ENCODE data around the gene CAMSAP3. TPM values are rescaled to one million over a fixed set of nuclear protein-coding genes. Genes with fewer than 3 reads are reported as not detected.

CAMSAP3 gene
- polyA plus RNA-seq, 1 experiment = not detected

- H3K27ac ChIP-seq (ENCODE audit: low read depth, low read length) = no peak overlapping the region
- H3K9me3 ChIP-seq (ENCODE audit: control insufficient read depth, insufficient read depth, low read length) = no peaks in the 10 kb centered on the region
- no peak for DNase-seq (ENCODE audit: low read depth, low spot score)
- H3K4me3 ChIP-seq (ENCODE audit: low read depth, low read length) = no peak overlapping the region
- POLR2A ChIA-PET = no interaction called here
- H3K27me3 ChIP-seq (ENCODE audit: control insufficient read depth, insufficient read depth, low read length) = peaks cover 9% of the 10 kb centered on the region
- CTCF ChIA-PET = interaction anchor here (1.1 to 3.0 kb wide), 4 partner anchors 10 to 94 kb away, joined by 3 to 17 read pairs (median 6); partner anchors contain the start of gene TRAPPC5
- TF ChIP-seq, protein P1, sequence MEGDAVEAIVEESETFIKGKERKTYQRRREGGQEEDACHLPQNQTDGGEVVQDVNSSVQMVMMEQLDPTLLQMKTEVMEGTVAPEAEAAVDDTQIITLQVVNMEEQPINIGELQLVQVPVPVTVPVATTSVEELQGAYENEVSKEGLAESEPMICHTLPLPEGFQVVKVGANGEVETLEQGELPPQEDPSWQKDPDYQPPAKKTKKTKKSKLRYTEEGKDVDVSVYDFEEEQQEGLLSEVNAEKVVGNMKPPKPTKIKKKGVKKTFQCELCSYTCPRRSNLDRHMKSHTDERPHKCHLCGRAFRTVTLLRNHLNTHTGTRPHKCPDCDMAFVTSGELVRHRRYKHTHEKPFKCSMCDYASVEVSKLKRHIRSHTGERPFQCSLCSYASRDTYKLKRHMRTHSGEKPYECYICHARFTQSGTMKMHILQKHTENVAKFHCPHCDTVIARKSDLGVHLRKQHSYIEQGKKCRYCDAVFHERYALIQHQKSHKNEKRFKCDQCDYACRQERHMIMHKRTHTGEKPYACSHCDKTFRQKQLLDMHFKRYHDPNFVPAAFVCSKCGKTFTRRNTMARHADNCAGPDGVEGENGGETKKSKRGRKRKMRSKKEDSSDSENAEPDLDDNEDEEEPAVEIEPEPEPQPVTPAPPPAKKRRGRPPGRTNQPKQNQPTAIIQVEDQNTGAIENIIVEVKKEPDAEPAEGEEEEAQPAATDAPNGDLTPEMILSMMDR (IDR thresholded peaks at IDR 0.05; ENCODE audit: low read depth, low read length) = no peak
Measured at GRCh38 chr19:7661744-7662538, 66.3 kb downstream of the CAMSAP3 start.

GRCh38 chr19:7662657-7663056 lies 67.0 kb downstream of the CAMSAP3 start:
- ChIA-PET POLR2A (no interaction called here), CTCF (interaction anchor here (1.0 to 3.0 kb wide), 2 partner anchors 11 to 18 kb away, joined by 5 to 17 read pairs; partner anchors contain the start of gene TRAPPC5)
- Histone ChIP-seq H3K27ac (ENCODE audit: low read depth, low read length) (no peak overlapping the region), H3K27me3 (ENCODE audit: control insufficient read depth, insufficient read depth, low read length) (peaks cover 10% of the 10 kb centered on the region), H3K9me3 (ENCODE audit: control insufficient read depth, insufficient read depth, low read length) (no peaks in the 10 kb centered on the region), H3K4me3 (ENCODE audit: low read depth, low read length) (no peak overlapping the region)
- TF ChIP-seq, protein P1 (IDR thresholded peaks at IDR 0.05; ENCODE audit: low read depth, low read length) = no peak
- no peak for DNase-seq (ENCODE audit: low read depth, low spot score)

GRCh38 chr19:7663706-7664105 lies 68.0 kb downstream of the CAMSAP3 start:
- TF ChIP-seq, protein P1 (IDR thresholded peaks at IDR 0.05; ENCODE audit: low read depth, low read length) = no peak
- Histone ChIP-seq H3K9me3 (ENCODE audit: control insufficient read depth, insufficient read depth, low read length) (no peaks in the 10 kb centered on the region), H3K27me3 (ENCODE audit: control insufficient read depth, insufficient read depth, low read length) (peaks cover 8% of the 10 kb centered on the region), H3K4me3 (ENCODE audit: low read depth, low read length) (no peak overlapping the region), H3K27ac (ENCODE audit: low read depth, low read length) (no peak overlapping the region)
- no peak for DNase-seq (ENCODE audit: low read depth, low spot score)
- ChIA-PET POLR2A (interaction anchor here (0.6 to 1.2 kb wide), 2 partner anchors 34 to 532 kb away, joined by 3 read pairs; partner anchors contain the start of gene PET100), CTCF (interaction anchor here (2.5 to 2.7 kb wide), 2 partner anchors 12 to 17 kb away, joined by 7 to 13 read pairs; partner anchors contain the start of gene TRAPPC5)

DNA sequence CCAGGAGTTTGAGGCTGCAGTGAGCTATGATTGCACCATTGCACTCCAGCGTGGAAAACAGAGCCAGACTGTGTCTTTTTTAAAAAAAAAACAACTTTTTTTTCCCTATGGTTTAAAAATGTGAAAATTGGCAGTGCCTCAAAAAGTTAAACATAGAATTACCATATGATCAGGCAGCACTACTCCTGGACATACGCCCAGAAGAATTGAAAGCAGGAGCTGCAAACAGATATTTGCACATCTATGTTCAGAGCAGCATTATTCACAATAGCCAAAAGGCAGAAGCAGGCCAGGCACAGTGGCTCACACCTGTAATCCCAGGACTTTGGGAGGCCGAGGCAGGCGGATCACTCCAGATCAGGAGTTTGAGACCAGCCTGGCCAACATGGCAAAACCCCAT lies 69.4 kb downstream of the CAMSAP3 start:
- peaks cover 9% of the 10 kb centered on the region for H3K27me3 ChIP-seq (ENCODE audit: control insufficient read depth, insufficient read depth, low read length)
- DNase-seq (ENCODE audit: low read depth, low spot score) = peak; percentile 46
- H3K27ac ChIP-seq (ENCODE audit: low read depth, low read length) = no peak overlapping the region
- POLR2A ChIA-PET = no interaction called here
- H3K4me3 ChIP-seq (ENCODE audit: low read depth, low read length) = no peak overlapping the region
- TF ChIP-seq, protein P1 (IDR thresholded peaks at IDR 0.05; ENCODE audit: low read depth, low read length) = no peak
- no peaks in the 10 kb centered on the region for H3K9me3 ChIP-seq (ENCODE audit: control insufficient read depth, insufficient read depth, low read length)
- CTCF ChIA-PET = interaction anchor here (0.8 to 2.7 kb wide), 4 partner anchors 13 to 135 kb away, joined by 3 to 13 read pairs (median 8); partner anchors contain the start of gene TRAPPC5

Small RNAs within 50 kb of the gene (small RNA-seq; reads per million reads assigned to genes)
- gene MIR6792 (ENCODE audit: insufficient read length, low read depth) = not detected

Other genes with a start within 250 kb of the CAMSAP3 start
- 4.9 and 6.0 TPM in 2 replicates for gene ARHGEF18, start 246.9 kb upstream of the CAMSAP3 start, polyA plus RNA-seq (2011; rRNA removed)
- 0.60 and 1.2 TPM in 2 replicates for gene PEX11G, start 106.8 kb upstream of the CAMSAP3 start, polyA plus RNA-seq (2011; rRNA removed)
- 20.7 and 29.5 TPM in 2 replicates for gene ZNF358, start 79.8 kb upstream of the CAMSAP3 start, polyA plus RNA-seq (2011; rRNA removed)
- gene MCOLN1, start 73.2 kb upstream of the CAMSAP3 start, polyA plus RNA-seq (2011; rRNA removed) = 12.8 and 16.0 TPM in 2 replicates
- 17.0 and 19.8 TPM in 2 replicates for gene PNPLA6, start 60.1 kb upstream of the CAMSAP3 start, polyA plus RNA-seq (2011; rRNA removed)
- 16.3 and 21.8 TPM in 2 replicates for gene XAB2, start 33.7 kb downstream of the CAMSAP3 start, polyA plus RNA-seq (2011; rRNA removed)
- 39.7 and 46.7 TPM in 2 replicates for gene PET100, start 33.9 kb downstream of the CAMSAP3 start, polyA plus RNA-seq (2011; rRNA removed)
- gene PCP2, start 37.9 kb downstream of the CAMSAP3 start, polyA plus RNA-seq (2011; rRNA removed) = not detected in 2 replicates
- 5.0 and 7.1 TPM in 2 replicates for gene STXBP2, start 41.2 kb downstream of the CAMSAP3 start, polyA plus RNA-seq (2011; rRNA removed)
- gene RETN, start 73.2 kb downstream of the CAMSAP3 start, polyA plus RNA-seq (2011; rRNA removed) = not detected in 2 replicates
- not detected in 2 replicates for gene MCEMP1, start 81.2 kb downstream of the CAMSAP3 start, polyA plus RNA-seq (2011; rRNA removed)
- gene TRAPPC5, start 85.0 kb downstream of the CAMSAP3 start, polyA plus RNA-seq (2011; rRNA removed) = 42.1 and 69.8 TPM in 2 replicates
- not detected in 2 replicates for gene FCER2, start 106.3 kb downstream of the CAMSAP3 start, polyA plus RNA-seq (2011; rRNA removed)
- not detected in 2 replicates for gene CLEC4G, start 136.2 kb downstream of the CAMSAP3 start, polyA plus RNA-seq (2011; rRNA removed)
- gene CD209, start 151.7 kb downstream of the CAMSAP3 start, polyA plus RNA-seq (2011; rRNA removed) = not detected in 2 replicates
- not detected in 2 replicates for gene CLEC4M, start 167.4 kb downstream of the CAMSAP3 start, polyA plus RNA-seq (2011; rRNA removed)
- gene EVI5L, start 234.4 kb downstream of the CAMSAP3 start, polyA plus RNA-seq (2011; rRNA removed) = 6.7 and 9.1 TPM in 2 replicates